ENCODE data around the gene ADAM17.
A peak's percentile ranks its signal among the peaks of the same experiment; 100 is the strongest.

Gene ADAM17

GRCh38 chr2:9474361-9475057 is 81.1 kb downstream of the ADAM17 start, which contains the start of gene IAH1:
IAH1 (plus strand) TSS chr2:9474551; CDS start chr2:9474567, 16 bp downstream.
- peak; percentile 81 for DNase-seq (ENCODE audit: extremely low read depth, insufficient read length)
- H3K27me3 ChIP-seq (replicated peaks; ENCODE audit: control insufficient read depth, insufficient read depth, low read length): no peaks in the 10 kb centered on the region
- peaks cover 5% of the 10 kb centered on the region for H3K36me3 ChIP-seq (ENCODE audit: control insufficient read depth, insufficient read depth, low read length)
- TF ChIP-seq CTCF (IDR thresholded peaks at IDR 0.05; ENCODE audit: insufficient read depth, low read length, poor library complexity, severe bottlenecking): no peak
- H3K4me3 ChIP-seq (replicated peaks; ENCODE audit: low read depth, low read length): peak within 1 kb of the TSS; percentile 82

GRCh38 chr2:9473985-9474360 is 81.7 kb downstream of the ADAM17 start:
- DNase-seq (ENCODE audit: extremely low read depth, insufficient read length): no peak
- TF ChIP-seq CTCF (IDR thresholded peaks at IDR 0.05; ENCODE audit: insufficient read depth, low read length, poor library complexity, severe bottlenecking): no peak
- Histone ChIP-seq H3K4me3 (replicated peaks; ENCODE audit: low read depth, low read length) (peak overlapping the region; percentile 82), H3K36me3 (ENCODE audit: control insufficient read depth, insufficient read depth, low read length) (peaks cover 8% of the 10 kb centered on the region), H3K27me3 (replicated peaks; ENCODE audit: control insufficient read depth, insufficient read depth, low read length) (no peaks in the 10 kb centered on the region)

- peaks cover 5% of the 10 kb centered on the region for H3K36me3 ChIP-seq (ENCODE audit: control insufficient read depth, insufficient read depth, low read length)
- no peaks in the 10 kb centered on the region for H3K27me3 ChIP-seq (replicated peaks; ENCODE audit: control insufficient read depth, insufficient read depth, low read length)
- peak; percentile 23 for DNase-seq (ENCODE audit: extremely low read depth, insufficient read length)
- H3K4me3 ChIP-seq (replicated peaks; ENCODE audit: low read depth, low read length): peak overlapping the region; percentile 82
- TF ChIP-seq CTCF (IDR thresholded peaks at IDR 0.05; ENCODE audit: insufficient read depth, low read length, poor library complexity, severe bottlenecking): peak; percentile 32
Observed at GRCh38 chr2:9473308-9473984, 82.2 kb downstream of the ADAM17 start.

- Histone ChIP-seq H3K27me3 (replicated peaks; ENCODE audit: control insufficient read depth, insufficient read depth, low read length) (no peaks in the 10 kb centered on the region), H3K4me3 (replicated peaks; ENCODE audit: low read depth, low read length) (no peak overlapping the region), H3K36me3 (ENCODE audit: control insufficient read depth, insufficient read depth, low read length) (peaks cover 10% of the 10 kb centered on the region)
- no peak for DNase-seq (ENCODE audit: extremely low read depth, insufficient read length)
- TF ChIP-seq CTCF (IDR thresholded peaks at IDR 0.05; ENCODE audit: insufficient read depth, low read length, poor library complexity, severe bottlenecking): no peak
Observed at GRCh38 chr2:9472511-9472910, 83.1 kb downstream of the ADAM17 start.

GRCh38 chr2:9471206-9471605 is 84.4 kb downstream of the ADAM17 start:
- Histone ChIP-seq H3K4me3 (replicated peaks; ENCODE audit: low read depth, low read length) (no peak overlapping the region), H3K27me3 (replicated peaks; ENCODE audit: control insufficient read depth, insufficient read depth, low read length) (no peaks in the 10 kb centered on the region), H3K36me3 (ENCODE audit: control insufficient read depth, insufficient read depth, low read length) (peaks cover 7% of the 10 kb centered on the region)
- TF ChIP-seq CTCF (IDR thresholded peaks at IDR 0.05; ENCODE audit: insufficient read depth, low read length, poor library complexity, severe bottlenecking): no peak
- DNase-seq (ENCODE audit: extremely low read depth, insufficient read length): no peak

All from GM06990 (cell line).